DOHH2 (cell line): Measurements from ENCODE around the gene FSTL1.

Experiments used
- H3F3A ChIP-seq: fragments of 200-600 bp; sonication (generic), shearing (Covaris generic); 2 replicates; pipeline ENCODE4 v1.6.0; 2016; ENCODE audit warnings: antibody characterized with exemption, mild to moderate bottlenecking; ENCODE audit not compliant: control insufficient read depth, insufficient read depth
- H3K27ac ChIP-seq: fragments of 200-600 bp; sonication (generic); 2 replicates; pipeline ENCODE4 v1.5.1; 2014; ENCODE audit warnings: low read depth, mild to moderate bottlenecking, low read length, moderate library complexity
- H3K27me3 ChIP-seq: fragments of 200-600 bp; sonication (generic); 2 replicates; pipeline ENCODE4 v1.6.1; 2014; ENCODE audit warnings: mild to moderate bottlenecking, low read length, mixed read lengths; ENCODE audit not compliant: control insufficient read depth
- H3K36me3 ChIP-seq: fragments of 200-600 bp; sonication (generic); 2 replicates; pipeline ENCODE4 v1.6.1; 2014; ENCODE audit warnings: mild to moderate bottlenecking, low read length, moderate library complexity, mixed read lengths; ENCODE audit not compliant: control insufficient read depth
- H3K4me1 ChIP-seq: fragments of 200-600 bp; sonication (generic); 2 replicates; pipeline ENCODE4 v1.6.1; 2014; ENCODE audit warnings: mild to moderate bottlenecking, low read length, mixed read lengths; ENCODE audit not compliant: control insufficient read depth
- H3K4me2 ChIP-seq: fragments of 200-600 bp; sonication (generic); 2 replicates; pipeline ENCODE4 v1.6.0; 2014; ENCODE audit warnings: mild to moderate bottlenecking, low read length, moderate library complexity
- H3K4me3 ChIP-seq: fragments of 200-600 bp; sonication (generic); 2 replicates; pipeline ENCODE4 v1.5.1; 2014; ENCODE audit warnings: mild to moderate bottlenecking, low read length, mixed read lengths
- H3K79me2 ChIP-seq: fragments of 200-600 bp; sonication (generic); 2 replicates; pipeline ENCODE4 v1.6.1; 2014; ENCODE audit warnings: mild to moderate bottlenecking, low read length, mixed read lengths; ENCODE audit not compliant: control insufficient read depth
- H3K9me2 ChIP-seq: fragments of 200-600 bp; sonication (generic); replicated peaks from 2 replicates; pipeline ENCODE4 v1.6.1; 2014; ENCODE audit warnings: mild to moderate bottlenecking, low read length, mixed read lengths; ENCODE audit not compliant: control insufficient read depth
- H3K9me3 ChIP-seq: fragments of 200-600 bp; sonication (generic); 2 replicates; pipeline ENCODE4 v1.6.1; 2014; ENCODE audit warnings: antibody characterized with exemption, low read length, mixed read lengths; ENCODE audit not compliant: control insufficient read depth, insufficient read depth
- H4K20me1 ChIP-seq: fragments of 200-600 bp; sonication (generic); 2 replicates; pipeline ENCODE4 v1.6.0; 2014; ENCODE audit warnings: low read depth, mild to moderate bottlenecking, antibody characterized with exemption, low read length, moderate library complexity; ENCODE audit not compliant: control insufficient read depth, insufficient read depth
- CTCF ChIP-seq: fragments of 200-600 bp; sonication (generic); IDR thresholded peaks from one replicate; pipeline ENCODE4 v1.5.1; 2014; ENCODE audit warnings: antibody characterized with exemption, mild to moderate bottlenecking, low read depth, low read length; ENCODE audit not compliant: poor library complexity, severe bottlenecking
- EZH2phosphoT487 ChIP-seq: fragments of 200-600 bp; sonication (generic); IDR thresholded peaks from 2 replicates; pipeline ENCODE4 v1.6.1; 2017; ENCODE audit warnings: borderline replicate concordance, mild to moderate bottlenecking, antibody characterized with exemption, low read length, moderate library complexity, mixed read lengths

The FSTL1 gene

GRCh38 chr3:120461416-120461815, 10.6 kb upstream of the FSTL1 start:
- no peak overlapping the region for H3K27ac ChIP-seq
- no peak overlapping the region for H3K4me2 ChIP-seq
- H3K4me3 ChIP-seq, result no peak overlapping the region
- no peaks in the 10 kb centered on the region for H3K4me1 ChIP-seq
- no peaks in the 10 kb centered on the region for H3K9me3 ChIP-seq
- H3K9me2 ChIP-seq, result no peaks in the 10 kb centered on the region
- no peaks in the 10 kb centered on the region for H3K36me3 ChIP-seq
- H3K79me2 ChIP-seq, result no peaks in the 10 kb centered on the region
- no peaks in the 10 kb centered on the region for H4K20me1 ChIP-seq
- no peaks in the 10 kb centered on the region for H3K27me3 ChIP-seq
- no peaks in the 10 kb centered on the region for H3F3A ChIP-seq
- no peak for TF ChIP-seq CTCF
- TF ChIP-seq EZH2phosphoT487, result no peak

GRCh38 chr3:120460862-120461261, 10.1 kb upstream of the FSTL1 start:
- Histone ChIP-seq H3K4me1 (no peaks in the 10 kb centered on the region), H3K9me2 (no peaks in the 10 kb centered on the region), H3K9me3 (no peaks in the 10 kb centered on the region), H3K27ac (no peak overlapping the region), H3F3A (no peaks in the 10 kb centered on the region), H3K4me2 (no peak overlapping the region), H3K27me3 (no peaks in the 10 kb centered on the region), H3K4me3 (no peak overlapping the region), H4K20me1 (no peaks in the 10 kb centered on the region), H3K36me3 (no peaks in the 10 kb centered on the region), H3K79me2 (no peaks in the 10 kb centered on the region)
- TF ChIP-seq EZH2phosphoT487, result no peak

DNA sequence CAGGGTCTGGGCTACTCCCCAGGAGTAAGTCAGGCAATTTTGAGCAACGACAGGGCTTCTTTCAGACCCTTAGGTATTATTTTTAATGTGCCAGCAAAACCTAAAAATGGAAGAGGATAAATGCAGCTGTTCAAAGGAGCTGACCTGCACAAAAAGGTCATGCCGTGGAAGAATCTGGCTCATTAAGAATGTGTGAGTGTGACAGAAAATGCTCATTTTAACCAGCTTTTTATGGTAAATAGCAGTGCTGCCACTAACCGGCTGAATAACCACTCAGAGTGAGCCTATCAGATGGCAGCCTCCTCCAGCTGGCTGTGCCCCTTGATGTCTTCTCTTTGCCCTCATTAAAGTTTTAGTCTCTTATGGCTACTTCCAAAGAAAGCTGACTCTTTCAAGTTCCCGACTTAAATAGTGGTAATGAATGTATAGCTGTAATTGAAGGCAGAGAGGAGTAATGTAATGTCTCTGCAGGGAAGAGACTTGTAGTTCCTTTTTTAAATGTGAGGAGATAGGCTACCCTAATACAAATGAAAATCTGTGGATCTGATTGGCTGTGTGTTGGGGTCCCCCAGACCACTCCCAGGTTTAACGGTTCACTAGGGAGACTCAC, 9.5 kb upstream of the FSTL1 start:
- Histone ChIP-seq H4K20me1 (no peaks in the 10 kb centered on the region), H3K27me3 (no peaks in the 10 kb centered on the region), H3K4me3 (no peak overlapping the region)

More for the DNA sequence above, 9.5 kb upstream of the FSTL1 start:
- Histone ChIP-seq H3K4me1 (no peaks in the 10 kb centered on the region), H3K36me3 (no peaks in the 10 kb centered on the region), H3F3A (no peaks in the 10 kb centered on the region), H3K27ac (no peak overlapping the region), H3K79me2 (no peaks in the 10 kb centered on the region), H3K4me2 (no peak overlapping the region), H3K9me3 (no peaks in the 10 kb centered on the region), H3K9me2 (no peaks in the 10 kb centered on the region)
- no peak for TF ChIP-seq EZH2phosphoT487
- TF ChIP-seq CTCF, result no peak
